IPS DF 4.7 (cell line): Measurements from ENCODE around the gene HSD17B2.

Source experiments
- DNase-seq: peaks from one replicate; pipeline ENCODE4 v3.0.0-alpha.2; 2013; ENCODE audit warnings: low spot score; ENCODE audit errors: extremely low read depth

Gene HSD17B2

GRCh38 chr16:82017911-82018568 is 17.0 kb upstream of the HSD17B2 start:
- no peak for DNase-seq

- DNase-seq = no peak
Observed at GRCh38 chr16:82019535-82019934, 15.5 kb upstream of the HSD17B2 start.

GRCh38 chr16:82020051-82020450 is 15.0 kb upstream of the HSD17B2 start:
- no peak for DNase-seq

- DNase-seq = no peak
Observed at GRCh38 chr16:82023206-82023605, 11.8 kb upstream of the HSD17B2 start.

- DNase-seq = no peak
Observed at GRCh38 chr16:82024316-82024715, 10.7 kb upstream of the HSD17B2 start.

GRCh38 chr16:82024883-82025282 is 10.2 kb upstream of the HSD17B2 start:
- DNase-seq = no peak

- no peak for DNase-seq
Observed at GRCh38 chr16:82027629-82028064, 7.4 kb upstream of the HSD17B2 start.

- DNase-seq = no peak
Observed at GRCh38 chr16:82031116-82032084, 3.7 kb upstream of the HSD17B2 start.

- no peak for DNase-seq
Observed at GRCh38 chr16:82033006-82033405, 2.0 kb upstream of the HSD17B2 start.

GRCh38 chr16:82033683-82034300 is 1.3 kb upstream of the HSD17B2 start:
- DNase-seq = no peak

GRCh38 chr16:82037251-82037650 is 2.2 kb downstream of the HSD17B2 start:
- no peak for DNase-seq

- no peak for DNase-seq
Observed at GRCh38 chr16:82037666-82038065, 2.6 kb downstream of the HSD17B2 start.

GRCh38 chr16:82040296-82040695 is 5.2 kb downstream of the HSD17B2 start:
- no peak for DNase-seq

GRCh38 chr16:82041542-82041941 is 6.5 kb downstream of the HSD17B2 start:
- no peak for DNase-seq

- DNase-seq = no peak
Observed at GRCh38 chr16:82042144-82042543, 7.1 kb downstream of the HSD17B2 start.

GRCh38 chr16:82042846-82043245 is 7.8 kb downstream of the HSD17B2 start:
- DNase-seq = no peak

- no peak for DNase-seq
Observed at GRCh38 chr16:82043680-82044584, 8.9 kb downstream of the HSD17B2 start.

- no peak for DNase-seq
Observed at GRCh38 chr16:82044585-82044911, 9.5 kb downstream of the HSD17B2 start.

GRCh38 chr16:82045465-82045864 is 10.4 kb downstream of the HSD17B2 start:
- DNase-seq = no peak

- DNase-seq = no peak
Observed at GRCh38 chr16:82046541-82046940, 11.5 kb downstream of the HSD17B2 start.

GRCh38 chr16:82046941-82047340 is 11.9 kb downstream of the HSD17B2 start:
- no peak for DNase-seq
